Peyer's patch (tissue), 4 donors: Measurements from ENCODE around the gene MYRFL.

ENCODE experiments used
- CTCF ChIP-seq, 6 experiments: fragments of 450-650 bp in 4 of 6; fragments of 200-600 bp in 2 of 6; sonication (generic) in 1 of 6; IDR thresholded peaks; one replicate each; pipeline ENCODE4 v1.5.1; 2017 to 2019; ENCODE audit warnings: antibody characterized with exemption in 6 of 6, mild to moderate bottlenecking in 3 of 6, moderate library complexity in 1 of 6
- POLR2A ChIP-seq, 2 donors: fragments of 450-650 bp; IDR thresholded peaks; one replicate each; pipeline ENCODE4 v1.5.1; 2017; ENCODE audit warnings: antibody characterized with exemption in 2 of 2, mild to moderate bottlenecking in 2 of 2, moderate library complexity in 2 of 2

GRCh38 chr12:69843608-69844007 lies 18.6 kb downstream of the MYRFL start:
- TF ChIP-seq CTCF (IDR thresholded peaks at IDR 0.05): no peak
- no peak for TF ChIP-seq POLR2A (IDR thresholded peaks at IDR 0.05)
